Stimulated activated CD4-positive, alpha-beta T cell treated with anti-CD3 and anti-CD28 coated beads, Interleukin-1b, Interleukin-23, amount 100 ng/mL, for 48 hours (primary cell): ENCODE data around the gene COL18A1.
"Not testable (repeated sequence)": the region's sequence is repeated elsewhere in the genome, so short reads cannot be mapped to it uniquely, and the experiment has no call there.

ENCODE experiments used
- DNase-seq: peaks from one replicate; pipeline ENCODE4 v3.0.0-alpha.2; 2020

Gene COL18A1

DNA sequence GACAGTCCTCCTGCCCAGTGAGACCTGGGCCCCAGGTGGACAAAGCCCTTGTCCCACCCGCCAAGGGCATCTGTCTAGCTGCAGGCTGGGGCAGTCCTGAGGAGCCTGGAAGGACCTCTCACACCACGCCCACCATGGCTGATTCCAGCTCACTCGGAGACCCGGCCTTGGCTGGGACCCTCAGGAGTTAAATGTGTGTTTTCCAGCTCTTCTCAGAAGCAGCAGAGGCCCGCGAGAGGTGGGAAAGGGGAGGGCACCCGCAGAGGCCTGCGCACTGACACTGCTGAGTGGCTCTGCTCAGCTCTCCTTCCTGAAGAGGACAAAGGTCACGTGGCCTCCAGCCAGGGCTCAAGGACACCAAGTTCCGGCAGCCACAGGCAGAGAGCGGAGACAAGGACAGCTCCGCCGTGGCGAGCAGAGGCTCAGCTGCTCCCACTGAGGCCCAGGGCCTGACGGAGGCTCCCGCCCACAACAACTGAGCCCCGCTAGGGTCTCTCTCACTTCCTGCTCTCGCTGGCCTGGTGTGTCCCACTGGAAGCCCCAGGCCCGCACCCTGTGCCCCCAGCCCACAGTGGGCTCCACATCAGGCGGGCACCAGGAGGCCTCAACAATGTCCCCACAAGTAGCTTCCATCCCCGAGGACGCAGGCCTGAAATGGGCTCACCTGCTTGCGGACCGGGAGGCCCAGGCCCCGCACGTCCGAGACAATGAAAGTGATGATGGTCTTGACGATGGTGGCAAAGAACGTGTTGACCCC, 120.4 kb downstream of the COL18A1 start:
- DNase-seq: no peak

DNA sequence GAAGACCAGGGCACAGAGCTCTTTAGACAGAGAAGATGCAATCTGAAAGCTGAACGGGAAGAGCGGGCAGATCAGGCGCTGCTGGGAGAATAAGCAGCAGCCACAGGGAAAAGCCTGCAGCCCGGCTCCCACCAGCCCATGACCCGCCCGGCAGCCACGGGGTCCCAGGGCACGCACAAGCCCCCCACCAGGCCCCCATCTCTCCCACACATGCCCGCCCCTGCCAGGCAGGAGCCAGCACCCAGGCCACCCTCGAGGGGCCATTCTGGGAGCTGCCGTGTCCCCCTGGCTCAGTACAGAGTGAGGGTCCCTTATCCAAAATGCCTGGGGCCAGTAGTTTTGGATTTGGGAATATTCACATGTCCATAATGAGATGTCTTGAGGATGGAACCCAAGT, 120.9 kb downstream of the COL18A1 start:
- DNase-seq: no peak

DNA sequence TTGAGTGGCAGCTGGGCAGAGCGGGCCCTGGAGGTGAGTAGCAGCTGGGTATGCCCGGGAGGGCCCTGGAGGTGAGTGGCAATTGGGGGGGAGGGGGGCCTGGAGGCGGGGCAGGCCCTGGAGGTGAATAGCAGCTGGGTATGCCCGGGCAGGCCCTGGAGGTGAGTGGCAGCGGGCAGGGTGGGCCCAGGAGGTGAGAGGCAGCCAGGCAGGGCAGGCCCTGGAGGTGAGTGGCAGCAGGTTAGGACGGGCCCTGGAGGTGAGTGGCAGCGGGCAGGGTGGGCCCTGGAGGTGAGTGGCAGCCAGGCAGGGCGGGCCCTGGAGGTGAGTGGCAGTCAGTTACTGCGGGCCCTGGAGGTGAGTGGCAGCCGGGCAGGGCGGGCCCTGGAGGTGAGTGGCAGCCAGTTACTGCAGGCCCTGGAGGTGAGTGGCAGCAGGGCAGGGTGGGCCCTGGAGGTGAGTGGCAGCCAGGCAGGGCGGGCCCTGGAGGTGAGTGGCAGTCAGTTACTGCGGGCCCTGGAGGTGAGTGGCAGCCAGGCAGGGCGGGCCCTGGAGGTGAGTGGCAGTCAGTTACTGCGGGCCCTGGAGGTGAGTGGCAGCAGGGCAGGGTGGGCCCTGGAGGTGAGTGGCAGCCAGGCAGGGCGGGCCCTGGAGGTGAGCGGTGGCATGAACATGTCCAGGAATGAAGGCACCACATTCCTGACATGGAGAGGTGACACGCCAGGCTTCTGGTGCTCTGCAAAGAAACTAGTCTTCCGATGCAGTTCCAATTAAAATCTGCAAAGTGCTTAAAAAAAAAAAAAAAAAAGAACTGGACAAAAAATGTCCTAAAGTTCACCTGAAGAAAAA, 122.4 kb downstream of the COL18A1 start:
- DNase-seq: not testable (repeated sequence)

DNA sequence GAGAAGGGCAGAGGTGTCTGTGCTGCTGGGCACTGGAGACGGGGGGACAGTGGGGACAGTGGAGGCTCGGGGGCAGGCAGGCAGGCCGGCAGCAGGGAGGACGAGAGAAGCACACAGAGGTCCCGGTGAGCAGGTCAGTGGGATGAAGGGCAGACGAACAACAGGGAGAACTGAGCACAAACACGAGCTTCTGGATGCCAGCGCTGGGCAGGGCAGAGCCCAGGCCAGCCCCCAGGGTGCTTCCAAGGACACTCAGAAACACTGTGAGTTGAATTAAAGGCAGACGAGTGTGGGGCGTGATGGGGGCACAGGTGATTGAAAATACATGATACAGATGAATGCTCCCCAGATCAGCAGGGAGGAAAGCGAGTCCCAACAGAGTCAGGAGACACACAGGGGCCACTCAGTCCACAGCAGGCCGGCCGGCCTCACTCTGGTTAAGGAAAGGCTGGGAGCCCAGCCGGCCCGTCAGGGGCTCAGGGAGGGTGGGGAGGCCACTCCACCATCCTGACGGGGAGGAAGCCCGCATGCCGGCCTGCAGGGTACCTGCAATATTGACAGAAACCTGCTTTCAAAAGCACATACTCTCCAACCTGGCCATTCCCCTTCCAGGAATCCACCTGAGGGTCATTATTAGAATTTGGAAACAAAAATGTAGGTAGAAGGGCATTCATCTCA, 123.2 kb downstream of the COL18A1 start:
- DNase-seq: no peak

DNA sequence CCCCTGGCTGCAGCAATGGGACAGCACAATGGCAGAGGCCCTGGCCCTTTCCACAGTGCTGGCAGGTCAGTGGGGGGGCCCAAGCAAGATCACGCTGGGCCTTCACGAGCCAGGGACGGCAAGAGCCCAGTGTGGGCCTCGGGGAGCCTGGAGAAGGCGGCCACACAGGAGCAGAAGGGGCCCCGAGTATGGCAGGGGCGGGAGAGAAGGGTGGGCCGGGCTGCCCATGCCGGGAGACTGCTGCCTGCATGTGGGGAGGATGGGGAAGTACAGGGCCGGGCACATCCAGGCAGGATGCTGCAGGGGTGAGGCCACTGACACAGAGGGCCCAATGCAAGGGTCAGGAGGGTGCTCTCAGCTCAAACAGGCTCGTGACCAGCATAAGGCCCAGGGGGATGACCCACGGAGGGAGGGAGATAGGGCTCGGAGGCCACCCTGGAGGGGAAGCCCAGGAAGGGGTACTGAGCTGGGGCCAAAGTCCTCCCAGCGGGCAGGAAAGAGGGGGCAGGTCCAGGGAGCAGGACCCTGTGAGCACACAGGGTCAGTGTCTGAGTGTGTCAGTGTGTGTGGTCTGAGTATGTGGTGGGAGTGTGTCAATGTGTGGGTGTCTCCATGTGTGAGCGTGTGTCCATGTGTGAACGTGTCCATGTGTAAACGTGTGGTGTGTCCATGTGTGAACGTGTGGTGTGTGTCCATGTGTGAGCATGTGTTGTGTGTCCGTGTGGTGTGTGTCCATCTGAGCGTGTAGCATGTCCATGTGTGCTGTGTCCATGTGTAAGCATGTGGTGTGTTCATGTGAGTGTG, 124.2 kb downstream of the COL18A1 start:
- DNase-seq: no peak

DNA sequence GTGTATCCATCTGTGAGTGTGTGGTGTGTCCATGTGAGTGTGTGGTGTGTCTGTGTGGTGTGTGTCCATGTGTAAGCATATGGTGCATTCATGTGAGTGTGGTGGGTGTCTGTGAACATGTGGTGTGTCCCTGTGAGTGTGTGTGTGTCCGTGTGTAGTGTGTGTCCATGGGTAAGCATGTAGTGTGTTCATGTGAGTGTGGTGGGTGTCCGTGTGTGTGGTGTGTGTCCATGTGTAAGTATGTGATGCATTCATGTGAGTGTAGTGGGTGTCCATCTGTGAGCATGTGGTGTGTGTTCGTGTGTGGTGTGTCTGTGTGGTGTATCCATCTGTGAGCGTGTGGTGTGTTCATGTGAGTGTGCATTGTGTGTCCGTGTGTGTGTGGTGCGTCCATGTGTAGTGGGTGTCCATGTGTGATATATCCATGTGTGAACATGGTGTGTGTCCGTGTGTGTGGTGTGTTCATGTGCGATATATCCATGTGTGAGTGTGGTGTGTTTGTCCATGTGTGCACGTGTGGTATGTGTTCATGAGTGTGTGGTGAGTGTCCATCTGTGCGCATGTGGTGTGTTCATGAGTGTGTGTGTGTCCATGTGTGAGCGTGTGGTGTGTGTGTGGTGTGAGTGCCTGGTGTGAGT, 124.9 kb downstream of the COL18A1 start:
- no peak for DNase-seq

DNA sequence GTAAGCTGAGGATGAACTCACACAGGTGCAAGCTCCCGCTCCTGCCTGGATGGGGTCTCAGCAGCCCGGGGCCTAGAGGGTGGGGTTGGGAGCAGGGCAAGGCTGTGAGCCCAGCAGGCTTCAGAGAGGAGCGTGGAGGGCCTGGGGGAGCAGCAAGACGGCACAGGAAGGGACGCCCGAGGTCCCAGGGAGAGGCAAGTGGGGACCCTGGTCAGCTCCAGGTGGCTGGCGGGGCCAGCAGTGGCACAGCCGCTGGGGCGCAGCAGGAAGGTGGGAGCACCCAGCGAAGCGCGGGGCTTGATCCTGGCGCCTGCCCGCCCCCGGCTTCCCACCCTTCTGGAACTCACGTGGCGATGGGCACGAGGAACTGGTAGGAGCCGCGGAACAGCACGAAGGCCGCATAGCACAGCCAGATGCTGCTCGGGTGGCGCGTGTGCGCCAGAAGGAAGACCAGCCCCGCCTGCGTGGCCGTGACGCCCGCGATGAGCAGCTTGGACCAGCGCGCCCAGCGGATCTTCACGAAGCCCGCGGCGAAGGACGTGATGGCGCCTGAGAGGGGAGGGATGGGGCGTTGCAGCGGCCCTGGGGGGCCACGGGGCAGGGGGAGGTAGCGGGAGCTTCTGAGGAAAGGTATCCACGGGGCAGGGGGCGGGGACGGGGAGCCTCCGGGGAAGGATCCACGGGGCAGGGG, 125.6 kb downstream of the COL18A1 start:
- DNase-seq: no peak

DNA sequence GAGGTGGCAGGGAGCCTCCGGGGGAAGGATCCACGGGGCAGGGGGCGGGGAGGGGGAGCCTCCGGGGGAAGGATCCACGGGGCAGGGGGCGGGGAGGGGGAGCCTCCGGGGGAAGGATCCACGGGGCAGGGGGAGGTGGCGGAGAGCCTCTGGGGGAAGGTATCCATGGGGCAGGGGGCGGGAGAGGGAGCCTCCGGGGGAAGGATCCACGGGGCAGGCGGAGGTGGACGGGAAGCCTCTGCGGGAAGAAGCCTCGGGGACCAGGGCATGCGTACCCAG, 126.1 kb downstream of the COL18A1 start:
- not testable (repeated sequence) for DNase-seq

DNA sequence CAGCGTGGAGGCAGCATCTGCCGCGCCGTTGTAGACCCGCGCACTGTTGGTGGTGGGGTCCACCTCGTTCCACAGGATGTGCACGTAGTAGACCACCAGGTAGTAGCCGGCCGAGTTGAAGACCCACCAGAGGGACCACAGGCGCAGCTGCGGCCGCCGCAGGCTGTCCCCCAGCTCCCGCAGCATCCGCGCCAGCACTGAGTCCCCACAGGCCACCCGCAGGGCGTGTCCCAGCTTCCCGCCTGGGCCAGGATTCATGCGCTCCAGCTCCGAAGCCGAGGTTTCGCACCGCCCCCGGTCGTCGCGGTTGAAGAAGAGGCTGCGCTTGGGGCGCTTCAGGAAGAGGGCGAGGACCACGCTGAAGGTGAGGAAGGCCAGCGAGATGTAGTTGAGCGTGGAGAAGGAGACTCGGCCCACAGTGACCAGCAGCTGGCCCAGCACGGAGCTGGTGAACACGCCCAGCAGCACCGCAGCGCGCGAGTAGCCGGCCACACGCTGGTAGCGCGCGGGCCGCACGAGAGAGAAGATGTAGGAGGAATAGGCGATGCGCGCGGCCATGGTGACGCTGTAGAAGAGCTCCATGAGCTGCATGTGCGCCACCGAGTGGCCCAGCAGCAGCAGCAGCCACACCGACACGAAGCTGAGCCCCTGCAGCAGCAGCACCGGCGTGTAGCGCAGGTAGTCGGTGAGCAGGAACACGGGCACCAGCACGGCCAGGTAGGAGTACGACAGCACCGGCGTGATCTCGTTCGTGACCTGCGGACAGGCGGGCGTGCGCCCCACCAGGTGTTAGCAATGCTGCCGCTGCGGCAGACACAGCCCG, 126.6 kb downstream of the COL18A1 start:
- no peak for DNase-seq

DNA sequence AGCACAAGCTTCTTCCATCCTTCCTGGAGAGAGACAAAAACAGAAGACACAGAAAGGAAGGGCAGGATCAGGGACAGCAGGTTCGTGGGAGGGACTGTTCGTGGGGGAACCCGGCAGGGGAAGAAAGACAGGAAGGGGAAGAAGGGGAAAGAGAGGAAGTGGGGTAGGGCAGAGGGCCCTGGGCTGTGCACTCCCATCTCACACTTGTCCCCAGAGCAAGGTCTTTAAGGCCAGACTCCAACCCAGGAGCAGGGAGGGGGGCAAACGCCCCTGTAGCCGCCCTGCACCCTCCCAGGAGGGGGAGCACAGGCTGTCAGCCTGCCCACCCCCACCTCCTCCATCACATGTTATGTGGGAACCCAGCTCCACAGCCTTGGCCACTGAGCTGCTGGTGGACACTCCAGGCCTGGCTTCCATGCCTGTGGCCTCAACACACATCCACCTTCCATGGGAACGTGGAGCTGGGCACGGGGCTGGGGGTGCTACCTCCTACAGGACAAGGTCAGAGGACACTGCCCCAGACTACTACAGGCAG, 127.9 kb downstream of the COL18A1 start:
- DNase-seq: no peak

DNA sequence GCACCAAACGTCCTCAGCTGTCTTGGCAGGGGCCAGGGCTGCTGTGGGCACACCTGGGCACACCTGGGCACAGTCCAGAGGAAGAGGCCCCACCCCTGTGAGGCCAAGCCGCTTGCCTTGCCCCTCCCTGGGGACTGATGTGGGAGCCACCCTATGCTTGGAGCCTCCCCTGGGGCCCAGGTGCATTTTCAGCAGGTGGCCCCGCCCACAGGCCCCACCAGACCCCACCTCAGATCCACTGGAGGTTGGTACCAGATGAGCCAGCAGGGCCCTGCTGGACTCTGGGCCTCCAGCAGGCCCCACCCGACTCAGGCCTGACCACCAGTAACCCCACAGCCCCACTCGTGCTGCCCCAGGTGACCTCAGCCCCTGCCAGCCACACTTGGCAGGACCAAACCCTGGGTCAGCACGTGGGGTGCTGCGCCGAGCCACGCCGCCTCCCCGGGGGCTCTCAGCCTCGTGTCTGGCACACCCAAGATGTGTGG, 128.4 kb downstream of the COL18A1 start:
- DNase-seq: no peak

DNA sequence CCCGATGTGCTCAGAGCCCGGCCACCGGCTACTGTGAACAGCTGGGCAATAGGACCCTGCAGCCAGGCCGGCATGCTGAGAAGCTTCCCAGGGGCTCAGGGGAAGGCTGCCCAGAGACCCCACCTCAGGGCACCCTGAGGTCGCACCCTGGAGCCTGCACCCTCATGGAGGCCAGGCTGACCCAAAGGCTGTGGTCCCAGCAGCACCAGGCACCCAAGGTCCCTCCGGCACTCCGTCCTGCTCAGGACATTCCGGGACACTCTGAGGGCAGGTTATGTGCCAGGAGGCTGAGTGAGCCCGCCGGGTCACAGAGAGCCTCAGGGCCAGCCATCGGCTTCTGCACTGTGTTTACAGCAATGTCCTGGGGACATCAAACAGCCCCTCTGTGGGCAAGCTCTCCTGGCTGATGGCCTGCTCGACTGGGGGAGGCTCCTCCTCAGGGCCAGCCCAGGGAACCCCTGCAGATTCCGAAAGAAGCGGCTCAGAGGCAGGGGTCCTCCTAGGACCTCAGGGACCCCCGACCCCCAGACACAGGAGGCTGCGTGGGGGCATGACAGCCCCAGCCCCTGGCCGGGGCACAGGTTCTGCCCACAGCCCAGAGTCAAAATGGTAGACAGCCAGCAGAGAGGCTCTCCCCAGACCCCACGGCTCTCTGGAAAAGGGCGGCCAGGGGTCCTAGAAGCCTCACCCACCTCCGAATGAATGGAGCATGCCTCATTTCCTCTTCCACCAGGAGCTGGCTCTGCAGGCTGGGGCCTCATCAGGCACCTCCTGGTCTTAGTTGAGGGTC, 129.1 kb downstream of the COL18A1 start:
- DNase-seq: no peak

DNA sequence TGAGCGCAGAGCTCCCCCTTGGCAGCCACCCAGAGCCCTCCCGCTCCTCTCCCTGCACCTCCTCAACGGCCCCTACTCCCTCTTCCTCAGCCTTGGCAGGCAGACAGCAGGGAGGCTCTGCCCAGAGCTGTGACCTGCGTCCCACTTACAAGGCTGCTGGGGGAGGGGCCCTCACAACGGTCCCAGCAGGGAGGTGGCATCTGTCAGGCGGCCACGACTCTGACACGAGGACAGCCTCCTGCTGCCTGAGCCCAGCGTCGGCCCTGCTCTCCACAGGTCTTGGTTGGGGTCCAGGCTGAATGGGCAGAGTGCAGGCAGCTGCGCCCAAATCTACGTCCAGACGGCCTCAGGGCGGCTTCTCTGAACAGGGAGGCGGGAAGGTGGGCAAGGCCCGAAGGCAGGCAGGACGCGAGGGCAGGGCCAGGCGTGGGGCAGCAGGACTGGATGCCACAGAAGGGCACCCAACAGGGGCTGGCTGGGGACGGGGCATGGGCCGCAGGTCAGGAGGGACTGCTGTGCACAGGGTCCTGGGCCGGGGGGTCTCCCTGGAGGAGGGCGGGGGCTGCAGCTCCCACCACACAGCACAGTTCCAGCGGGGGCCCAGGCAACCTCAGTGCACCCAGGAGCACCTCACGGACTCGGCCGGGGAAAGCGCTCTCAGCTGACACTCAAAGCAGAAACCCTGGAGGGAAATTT, 129.8 kb downstream of the COL18A1 start:
- DNase-seq: no peak

DNA sequence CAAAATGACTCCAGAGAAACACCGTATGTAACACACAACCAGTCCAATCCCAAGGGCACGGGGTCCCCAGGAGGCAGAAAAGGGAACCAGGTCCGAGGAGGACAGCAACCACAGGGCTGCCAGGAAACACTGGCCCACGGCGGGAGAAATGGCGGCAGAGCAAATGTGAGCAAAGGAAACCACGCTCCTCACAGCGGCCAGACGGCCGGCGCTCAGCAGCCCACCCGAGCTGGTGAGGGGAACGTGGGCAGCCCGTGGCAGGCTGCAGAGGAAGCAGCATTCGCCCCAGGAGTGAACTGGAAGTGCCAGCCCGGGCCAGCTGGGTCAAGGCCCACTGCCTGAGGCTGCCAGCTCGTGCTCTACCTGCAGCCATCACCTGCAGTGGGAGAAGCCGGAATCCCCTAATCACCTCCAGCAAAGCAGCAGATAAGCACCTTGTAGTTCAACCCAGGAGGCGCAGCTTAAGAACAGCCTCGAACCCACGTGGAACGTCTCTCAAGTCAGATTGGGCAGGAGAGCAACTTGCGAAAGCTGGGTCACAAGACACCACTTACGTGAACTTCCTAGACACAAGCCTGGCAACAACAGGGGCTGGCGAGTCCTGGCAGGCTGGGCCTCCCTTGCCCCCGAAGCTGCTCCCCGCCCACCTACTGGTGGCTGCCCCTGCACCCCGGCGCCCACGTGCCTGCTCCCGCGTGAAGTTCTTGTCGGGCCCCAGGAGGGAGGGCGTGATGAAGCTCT, 130.5 kb downstream of the COL18A1 start:
- DNase-seq: no peak

DNA sequence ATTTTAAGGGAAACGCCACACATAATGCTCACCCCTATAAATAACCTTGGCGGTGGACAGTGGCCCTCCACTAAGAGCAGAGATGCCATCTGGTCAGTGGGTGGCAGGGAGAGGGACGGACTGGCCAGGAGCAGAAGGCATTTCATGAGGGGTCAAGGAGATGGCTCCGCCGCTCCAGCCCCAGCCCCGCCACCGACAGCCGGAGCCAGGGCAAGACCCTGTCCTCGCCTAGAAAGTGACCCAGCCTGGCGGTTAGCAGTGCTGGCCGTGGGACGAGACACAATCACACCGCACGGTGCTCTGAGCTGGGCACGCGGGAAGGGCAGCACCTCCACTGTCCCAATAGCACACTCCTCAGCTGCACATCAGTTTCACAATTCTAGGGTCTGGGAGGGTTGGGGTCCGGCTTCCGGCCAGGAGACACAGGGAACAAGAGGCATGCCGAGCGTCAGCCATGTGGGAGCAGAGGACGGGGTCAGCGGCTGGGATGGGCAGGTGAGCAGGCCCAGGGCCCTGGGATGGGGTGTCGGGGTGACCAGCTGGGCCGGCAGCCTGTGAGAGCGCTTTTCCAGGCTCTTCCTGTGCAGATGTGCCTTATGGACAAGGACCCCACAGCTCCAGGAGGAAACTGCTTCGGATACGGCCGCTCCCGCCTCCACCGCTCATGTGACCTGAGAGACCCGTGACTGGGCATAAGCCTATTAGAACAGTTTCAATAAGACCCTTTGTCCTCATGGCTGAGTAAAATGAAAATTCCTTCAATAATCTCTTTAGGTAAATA, 131.5 kb downstream of the COL18A1 start:
- no peak for DNase-seq

DNA sequence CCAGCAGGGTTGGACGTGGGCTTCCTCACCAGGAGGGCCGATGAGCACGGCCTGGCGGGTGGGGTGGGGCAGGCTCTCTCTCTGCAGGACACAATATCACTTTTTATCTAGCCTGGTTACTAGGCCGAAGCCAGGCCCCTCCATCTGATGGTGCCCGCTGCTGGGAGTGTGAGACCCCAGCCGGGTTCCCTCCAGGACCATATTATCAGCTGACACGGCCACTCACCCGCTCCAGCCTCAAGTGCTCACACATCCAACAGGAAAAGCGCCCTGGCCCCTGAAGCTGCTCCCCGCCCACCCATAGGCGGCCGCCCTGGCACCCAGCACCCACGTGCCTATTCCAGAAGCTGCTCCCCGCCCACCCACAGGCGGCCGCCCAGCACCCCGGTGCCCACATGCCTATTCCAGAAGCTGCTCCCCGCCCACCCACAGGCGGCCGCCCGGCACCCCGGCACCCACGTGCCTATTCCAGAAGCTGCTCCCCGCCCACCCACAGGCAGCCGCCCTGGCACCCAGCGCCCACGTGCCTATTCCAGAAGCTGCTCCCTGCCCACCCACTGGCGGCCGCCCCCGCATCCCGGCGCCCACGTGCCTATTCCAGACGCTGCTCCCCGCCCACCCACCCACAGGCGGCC, 132.3 kb downstream of the COL18A1 start:
- no peak for DNase-seq

DNA sequence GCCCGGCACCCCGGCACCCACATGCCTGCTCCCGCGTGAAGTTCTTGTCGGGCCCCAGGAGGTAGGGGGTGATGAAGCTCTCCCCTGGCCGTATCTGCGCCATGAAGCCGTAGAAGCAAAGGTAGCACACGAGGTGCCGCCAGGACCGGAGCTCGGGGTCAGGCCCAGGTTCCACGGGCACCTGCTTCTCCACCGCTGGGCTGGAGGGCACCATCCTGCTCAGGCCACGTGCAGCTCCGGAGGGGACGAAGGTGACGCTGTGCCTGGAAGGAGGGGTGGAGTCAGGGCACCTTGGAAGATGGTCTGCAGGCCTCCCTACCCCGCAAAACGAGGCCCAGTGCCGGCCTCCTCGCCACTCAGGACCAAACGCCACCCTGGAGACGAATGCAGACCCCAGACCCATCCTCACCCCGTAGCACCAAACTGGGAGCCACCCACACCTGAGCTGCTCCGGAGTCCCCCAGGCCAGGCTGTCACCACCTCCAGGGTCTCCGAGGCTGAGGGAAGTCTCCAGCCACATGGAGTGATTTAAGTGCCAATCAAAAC, 132.9 kb downstream of the COL18A1 start:
- DNase-seq: no peak
